GM06990 (cell line): ENCODE results near the gene ERC2.

Experiments
- DNase-seq: peaks from one replicate; pipeline ENCODE4 v3.0.0-alpha.2; 2011; ENCODE audit not compliant: insufficient read length; ENCODE audit errors: extremely low read depth
- H3K27me3 ChIP-seq: replicated peaks from 2 replicates; pipeline ENCODE4 v1.6.0; 2011; ENCODE audit warnings: low read length; ENCODE audit not compliant: control insufficient read depth, insufficient read depth
- H3K36me3 ChIP-seq: 2 replicates; pipeline ENCODE4 v1.5.1; 2011; ENCODE audit warnings: low read length; ENCODE audit not compliant: control insufficient read depth, insufficient read depth
- H3K4me3 ChIP-seq: replicated peaks from 2 replicates; pipeline ENCODE4 v1.5.1; 2011; ENCODE audit warnings: low read depth, mild to moderate bottlenecking, control low read depth, low read length
- TF ChIP-seq, protein P1 (sequence below): IDR thresholded peaks from 2 replicates; pipeline ENCODE4 v1.5.1; 2011; ENCODE audit warnings: low read length, control low read depth, mild to moderate bottlenecking, inconsistent platforms; ENCODE audit not compliant: insufficient read depth, poor library complexity, severe bottlenecking

ERC2 gene

DNA sequence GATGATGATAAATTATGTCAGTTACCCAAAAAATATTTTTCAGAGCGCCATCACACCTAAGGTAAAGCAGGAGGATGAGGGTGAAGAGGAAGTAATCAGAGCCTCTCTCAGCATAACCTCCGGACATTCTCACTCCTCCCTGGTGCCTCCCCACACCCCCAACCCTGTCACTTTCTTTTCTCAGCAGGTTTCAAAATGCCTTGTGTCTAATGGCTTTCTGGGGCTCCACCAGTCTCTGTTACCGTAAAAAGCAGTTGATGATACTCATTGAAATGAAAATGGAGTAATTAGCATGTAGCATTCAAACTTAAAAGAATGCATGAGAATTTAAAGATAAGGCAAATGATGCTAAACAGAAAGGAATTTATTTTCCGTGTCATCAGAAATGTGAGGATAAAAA is 180.0 kb downstream of the ERC2 start:
- no peak for DNase-seq
- no peaks in the 10 kb centered on the region for H3K36me3 ChIP-seq
- H3K4me3 ChIP-seq = no peak overlapping the region
- TF ChIP-seq, protein P1, sequence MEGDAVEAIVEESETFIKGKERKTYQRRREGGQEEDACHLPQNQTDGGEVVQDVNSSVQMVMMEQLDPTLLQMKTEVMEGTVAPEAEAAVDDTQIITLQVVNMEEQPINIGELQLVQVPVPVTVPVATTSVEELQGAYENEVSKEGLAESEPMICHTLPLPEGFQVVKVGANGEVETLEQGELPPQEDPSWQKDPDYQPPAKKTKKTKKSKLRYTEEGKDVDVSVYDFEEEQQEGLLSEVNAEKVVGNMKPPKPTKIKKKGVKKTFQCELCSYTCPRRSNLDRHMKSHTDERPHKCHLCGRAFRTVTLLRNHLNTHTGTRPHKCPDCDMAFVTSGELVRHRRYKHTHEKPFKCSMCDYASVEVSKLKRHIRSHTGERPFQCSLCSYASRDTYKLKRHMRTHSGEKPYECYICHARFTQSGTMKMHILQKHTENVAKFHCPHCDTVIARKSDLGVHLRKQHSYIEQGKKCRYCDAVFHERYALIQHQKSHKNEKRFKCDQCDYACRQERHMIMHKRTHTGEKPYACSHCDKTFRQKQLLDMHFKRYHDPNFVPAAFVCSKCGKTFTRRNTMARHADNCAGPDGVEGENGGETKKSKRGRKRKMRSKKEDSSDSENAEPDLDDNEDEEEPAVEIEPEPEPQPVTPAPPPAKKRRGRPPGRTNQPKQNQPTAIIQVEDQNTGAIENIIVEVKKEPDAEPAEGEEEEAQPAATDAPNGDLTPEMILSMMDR = no peak
- no peaks in the 10 kb centered on the region for H3K27me3 ChIP-seq

DNA sequence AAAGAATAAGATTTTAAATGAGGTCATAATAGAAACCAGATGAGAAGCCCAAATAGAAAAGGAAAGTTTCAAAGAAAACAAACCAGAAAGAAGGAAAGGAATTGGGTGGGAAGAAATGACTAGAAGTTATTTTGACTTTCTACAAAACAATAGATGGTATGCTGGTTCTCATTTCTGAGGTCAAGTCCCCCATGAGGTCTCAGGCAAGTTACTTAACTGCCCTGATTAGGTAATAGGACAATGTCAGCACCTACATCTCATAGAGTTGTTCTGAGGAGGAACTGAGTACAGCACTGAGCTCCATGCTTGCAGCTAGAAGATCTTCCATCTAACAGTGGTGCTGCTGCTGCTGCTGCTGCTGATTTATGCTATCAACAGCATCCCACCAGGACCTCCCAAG is 185.9 kb downstream of the ERC2 start:
- TF ChIP-seq, protein P1 = no peak
- no peaks in the 10 kb centered on the region for H3K36me3 ChIP-seq
- H3K4me3 ChIP-seq = no peak overlapping the region
- H3K27me3 ChIP-seq = no peaks in the 10 kb centered on the region; the same call in 1 of the 2 replicates
- no peak for DNase-seq

DNA sequence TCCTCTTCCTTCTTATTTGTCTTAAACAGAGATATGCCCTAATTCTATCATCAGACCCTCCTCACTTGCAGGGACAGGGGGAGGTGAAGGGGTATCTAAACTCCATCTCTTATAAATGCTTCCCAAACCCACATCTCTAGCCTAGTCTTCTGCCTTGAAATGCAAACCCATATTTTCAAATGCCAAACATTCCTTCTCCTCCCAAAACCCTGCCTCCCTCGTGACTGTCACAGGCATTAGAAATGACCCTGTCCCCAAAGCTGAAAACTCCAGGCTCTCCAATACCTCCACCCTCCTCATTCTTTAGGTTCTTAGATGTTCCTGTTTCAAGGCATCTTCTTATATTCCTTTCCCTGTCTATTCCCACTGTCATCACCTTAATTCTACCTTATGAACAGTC is 191.0 kb downstream of the ERC2 start:
- H3K36me3 ChIP-seq = no peaks in the 10 kb centered on the region
- TF ChIP-seq, protein P1 = no peak
- DNase-seq = no peak
- no peak overlapping the region for H3K4me3 ChIP-seq
- H3K27me3 ChIP-seq = no peaks in the 10 kb centered on the region

DNA sequence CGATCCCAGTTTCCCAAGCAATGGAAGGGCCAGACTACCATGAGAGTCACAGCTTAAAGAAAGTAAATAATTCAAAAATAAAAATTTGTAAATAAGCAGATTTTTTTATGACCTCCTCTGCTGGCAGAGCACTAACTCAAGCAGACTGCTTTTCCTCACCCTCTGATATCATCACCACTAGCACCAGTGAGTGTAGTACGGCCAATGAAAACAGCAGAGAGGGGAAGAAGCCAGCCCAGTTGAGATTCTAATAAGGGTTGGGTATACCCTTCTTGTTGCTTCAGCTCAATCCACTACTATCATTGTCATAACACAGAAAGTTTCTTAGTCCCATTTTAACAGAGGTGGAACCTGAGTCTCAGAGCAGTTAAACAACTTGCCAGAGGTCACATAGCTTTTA is 193.1 kb downstream of the ERC2 start:
- no peak for DNase-seq
- Histone ChIP-seq H3K4me3 (no peak overlapping the region), H3K36me3 (no peaks in the 10 kb centered on the region), H3K27me3 (no peaks in the 10 kb centered on the region)
- TF ChIP-seq, protein P1 = no peak

DNA sequence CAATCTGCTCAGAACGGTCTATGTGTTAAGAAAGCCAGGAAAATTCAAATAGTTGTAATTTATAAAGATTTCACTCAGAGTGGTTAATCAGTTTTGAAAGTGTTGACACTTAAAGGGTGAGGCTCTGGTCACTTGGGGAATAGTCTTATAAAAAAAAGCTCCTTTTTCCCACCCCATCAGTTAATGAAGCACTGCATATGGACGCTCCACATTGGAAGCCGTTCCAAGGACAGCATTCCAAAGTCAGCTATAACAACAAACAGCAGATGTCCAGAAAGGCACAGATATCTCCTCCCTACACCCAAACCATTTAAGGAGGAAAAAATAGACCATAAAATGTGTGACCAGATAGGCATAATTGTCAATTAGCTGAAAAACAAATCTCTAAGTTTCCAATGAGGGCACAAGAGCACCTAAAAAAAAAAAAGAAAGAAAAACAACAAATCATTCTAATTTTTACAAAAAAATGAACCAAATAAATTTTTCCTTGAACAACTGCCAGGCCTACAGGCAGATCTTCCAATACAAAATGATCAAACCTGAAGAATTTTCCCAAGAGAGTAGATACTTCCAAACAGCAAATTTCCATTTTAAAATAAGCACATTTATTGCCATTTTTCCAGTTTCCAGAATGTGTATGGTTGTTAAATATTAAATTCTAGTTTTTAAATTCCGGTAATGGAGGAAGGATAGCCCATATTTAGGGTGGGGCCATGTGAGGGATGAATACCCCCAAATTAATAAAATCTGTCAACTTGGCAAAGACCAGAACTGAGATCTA is 198.3 kb downstream of the ERC2 start:
- DNase-seq = no peak
- TF ChIP-seq, protein P1 = no peak
- no peaks in the 10 kb centered on the region for H3K27me3 ChIP-seq
- H3K36me3 ChIP-seq = no peaks in the 10 kb centered on the region
- no peak overlapping the region for H3K4me3 ChIP-seq
